Liver (tissue), 9 donors: ENCODE results near the gene PTPN14. TPM values are rescaled to one million over a fixed set of nuclear protein-coding genes. Genes with fewer than 3 reads are reported as not detected.

Experiments
- DNase-seq: peaks from one replicate; pipeline ENCODE4 v3.0.0-alpha.2; 2017; ENCODE audit warnings: low spot score
- H3K27ac ChIP-seq, 2 donors: one replicate each; pipeline ENCODE4 v1.7.0; 2013; ENCODE audit warnings: inconsistent platforms in 2 of 2, low read length in 2 of 2, control low read depth in 1 of 2, low read depth in 1 of 2, mild to moderate bottlenecking in 1 of 2
- H3K27me3 ChIP-seq, 4 donors: one replicate each; pipeline versions ENCODE4 v1.6.1 to v1.7.0; 2013; ENCODE audit warnings: low read length in 3 of 4, inconsistent platforms in 1 of 4, mild to moderate bottlenecking in 1 of 4, moderate library complexity in 1 of 4; ENCODE audit not compliant: control insufficient read depth in 4 of 4, insufficient read depth in 4 of 4
- H3K36me3 ChIP-seq, 4 donors: one replicate each; pipeline versions ENCODE4 v1.6.1 to v1.7.0; 2013; ENCODE audit warnings: low read length in 3 of 4, mild to moderate bottlenecking in 3 of 4, low read depth in 1 of 4, moderate library complexity in 1 of 4; ENCODE audit not compliant: control insufficient read depth in 4 of 4, insufficient read depth in 3 of 4
- H3K4me1 ChIP-seq, 4 donors: one replicate each; pipeline versions ENCODE4 v1.6.1 to v1.7.0; 2013; ENCODE audit warnings: low read length in 3 of 4, mild to moderate bottlenecking in 3 of 4, moderate library complexity in 1 of 4; ENCODE audit not compliant: control insufficient read depth in 4 of 4, insufficient read depth in 4 of 4
- H3K4me3 ChIP-seq, 3 donors: one replicate each; pipeline versions ENCODE4 v1.6.1 to v1.7.0; 2013; ENCODE audit warnings: low read length in 3 of 3, control low read depth in 1 of 3, low read depth in 1 of 3, mild to moderate bottlenecking in 1 of 3
- H3K9ac ChIP-seq, 2 donors: one replicate each; pipeline ENCODE4 v1.7.0; 2013; ENCODE audit warnings: low read length in 2 of 2, mild to moderate bottlenecking in 2 of 2, moderate library complexity in 2 of 2, control low read depth in 1 of 2, low read depth in 1 of 2
- H3K9me3 ChIP-seq, 4 donors: one replicate each; pipeline versions ENCODE4 v1.6.1 to v1.7.0; 2013; ENCODE audit warnings: low read length in 3 of 4; ENCODE audit not compliant: control insufficient read depth in 4 of 4
- ATF3 ChIP-seq: IDR thresholded peaks from 2 replicates; pipeline ENCODE4 v1.6.1; 2016; ENCODE audit warnings: antibody characterized with exemption
- CTCF ChIP-seq: fragments of 150-350 bp; IDR thresholded peaks from 2 replicates; pipeline ENCODE4 v1.5.1; 2017; ENCODE audit warnings: improper control_type of control experiment, low read depth, low read length; ENCODE audit not compliant: missing input control
- EGR1 ChIP-seq, 2 donors: IDR thresholded peaks; 2 replicates each; pipeline ENCODE4 v1.6.1; 2016 to 2018; ENCODE audit warnings: antibody characterized with exemption in 2 of 2, low read depth in 2 of 2
- FOXA1 ChIP-seq: IDR thresholded peaks from 2 replicates; pipeline ENCODE4 v1.6.1; 2016; ENCODE audit warnings: antibody characterized with exemption
- FOXA2 ChIP-seq: IDR thresholded peaks from 2 replicates; pipeline ENCODE4 v1.6.1; 2016; ENCODE audit warnings: antibody characterized with exemption
- GABPA ChIP-seq, 2 donors: IDR thresholded peaks in 1 of 2; conservative IDR thresholded peaks in 1 of 2; 2 replicates each; pipeline ENCODE4 v1.6.1; 2016; ENCODE audit warnings: antibody characterized with exemption in 2 of 2, mild to moderate bottlenecking in 1 of 2, moderate library complexity in 1 of 2
- HNF4A ChIP-seq, 2 donors: conservative IDR thresholded peaks; 2 replicates each; pipeline ENCODE4 v1.6.1; 2016; ENCODE audit warnings: antibody characterized with exemption in 2 of 2, mild to moderate bottlenecking in 2 of 2
- HNF4G ChIP-seq: IDR thresholded peaks from 2 replicates; pipeline ENCODE4 v1.6.1; 2016; ENCODE audit warnings: antibody characterized with exemption
- JUND ChIP-seq, 2 donors: IDR thresholded peaks; 2 replicates each; pipeline ENCODE4 v1.6.1; 2016; ENCODE audit warnings: antibody characterized with exemption in 2 of 2
- MAX ChIP-seq: IDR thresholded peaks from 2 replicates; pipeline ENCODE4 v1.6.1; 2016; ENCODE audit warnings: antibody characterized with exemption
- NR2F2 ChIP-seq: IDR thresholded peaks from 2 replicates; pipeline ENCODE4 v1.6.1; 2016; ENCODE audit warnings: antibody characterized with exemption
- RAD21 ChIP-seq, 2 donors: IDR thresholded peaks; 2 replicates each; pipeline ENCODE4 v1.6.1; 2016; ENCODE audit warnings: antibody characterized with exemption in 2 of 2, mild to moderate bottlenecking in 2 of 2
- REST ChIP-seq: IDR thresholded peaks from 2 replicates; pipeline ENCODE4 v1.6.1; 2016; ENCODE audit warnings: antibody characterized with exemption, mild to moderate bottlenecking
- RXRA ChIP-seq, 2 donors: IDR thresholded peaks; 2 replicates each; pipeline ENCODE4 v1.6.1; 2017 to 2018; ENCODE audit warnings: antibody characterized with exemption in 2 of 2, mild to moderate bottlenecking in 1 of 2
- SP1 ChIP-seq: IDR thresholded peaks from 2 replicates; pipeline ENCODE4 v1.6.1; 2018; ENCODE audit warnings: antibody characterized with exemption, mild to moderate bottlenecking
- TAF1 ChIP-seq: conservative IDR thresholded peaks from 2 replicates; pipeline ENCODE4 v1.6.1; 2016; ENCODE audit warnings: antibody characterized with exemption, mild to moderate bottlenecking
- YY1 ChIP-seq: IDR thresholded peaks from 2 replicates; pipeline ENCODE4 v1.6.1; 2016; ENCODE audit warnings: antibody characterized with exemption, mild to moderate bottlenecking
- ZBTB33 ChIP-seq: IDR thresholded peaks from 2 replicates; pipeline ENCODE4 v1.6.1; 2016; ENCODE audit warnings: antibody characterized with exemption
- WGBS: extraction: QIAGEN DNeasy Blood & Tissue Kit; methylation state at CpG from one replicate; pipeline ENCODE4 v1.1.7; 2013; 5-methylcytosine and 5-hydroxymethylcytosine counted together
- polyA plus RNA-seq, 2 donors: library from polyadenylated mRNA; stranded (reverse) in 1 of 2; unstranded in 1 of 2; fragments of 200-250 nt in 1 of 2; fragments of >200 nt in 1 of 2; fragmentation: Nextera tagmentation in 1 of 2; extraction: Ambion mirVana in 1 of 2; gene quantifications; one replicate each; pipeline versions ENCODE4 v1.2.1 to v1.2.3, GENCODE V29; 2013 to 2015
- total RNA-seq, 2 donors: library from RNA; depleted of rRNA; stranded (reverse); fragments of >200 nt; gene quantifications; one replicate each; pipeline ENCODE4 v1.2.3, GENCODE V29; 2014
- donor health status: healthy.
- donor health status: healthy.
- donor health status: healthy.
- donor health status: healthy.
- donor health status: healthy.

The PTPN14 gene
- total and polyA plus RNA-seq, 4 donors: 0.54 to 3.2 (median 1.5) TPM

GRCh38 chr1:214505134-214505533 lies 46.3 kb downstream of the PTPN14 start:
- TF ChIP-seq NR2F2: no peak
- TF ChIP-seq EGR1 (IDR thresholded peaks at IDR 0.05; ENCODE audit: low read depth in 2 of 2): no peak
- no peak for TF ChIP-seq RXRA (IDR thresholded peaks at IDR 0.05)
- no peak for TF ChIP-seq SP1
- TF ChIP-seq RAD21 (IDR thresholded peaks at IDR 0.05): no peak
- TF ChIP-seq ZBTB33: no peak
- TF ChIP-seq FOXA2: no peak
- TF ChIP-seq GABPA (IDR thresholded peaks at IDR 0.05 in 1 of 2, conservative IDR thresholded peaks at IDR 0.05 in 1 of 2): no peak
- no peak for DNase-seq
- 68% methylated on average over 8 of the region's 8 CpGs for WGBS

GRCh38 chr1:214504330-214504729 lies 47.1 kb downstream of the PTPN14 start:
- H3K36me3 ChIP-seq: no peaks in the 10 kb centered on the region
- no peak for DNase-seq
- H3K27me3 ChIP-seq: no peaks in the 10 kb centered on the region
- 78% methylated on average over 5 of the region's 5 CpGs for WGBS
- no peak overlapping the region for H3K4me3 ChIP-seq
- no peaks in the 10 kb centered on the region for H3K9me3 ChIP-seq
- H3K27ac ChIP-seq: no peak overlapping the region
- no peak for TF ChIP-seq NR2F2
- TF ChIP-seq JUND (IDR thresholded peaks at IDR 0.05): no peak
- TF ChIP-seq TAF1: no peak
- TF ChIP-seq HNF4A (conservative IDR thresholded peaks at IDR 0.05): no peak
- TF ChIP-seq CTCF: no peak
- no peak for TF ChIP-seq REST
- no peak for TF ChIP-seq SP1
- no peak for TF ChIP-seq RXRA (IDR thresholded peaks at IDR 0.05)
- no peak for TF ChIP-seq MAX
- TF ChIP-seq GABPA (IDR thresholded peaks at IDR 0.05 in 1 of 2, conservative IDR thresholded peaks at IDR 0.05 in 1 of 2): no peak
- no peak for TF ChIP-seq YY1
- no peak for TF ChIP-seq HNF4G
- no peak for TF ChIP-seq ATF3
- TF ChIP-seq FOXA2: no peak
- TF ChIP-seq FOXA1: no peak
- no peak for TF ChIP-seq ZBTB33
- no peak for TF ChIP-seq EGR1 (IDR thresholded peaks at IDR 0.05; ENCODE audit: low read depth in 2 of 2)
- TF ChIP-seq RAD21 (IDR thresholded peaks at IDR 0.05): no peak
- no peaks in the 10 kb centered on the region for H3K4me1 ChIP-seq
- H3K9ac ChIP-seq: no peak overlapping the region

More at GRCh38 chr1:214505134-214505533, 46.3 kb downstream of the PTPN14 start:
- Histone ChIP-seq H3K27ac (no peak overlapping the region), H3K36me3 (no peaks in the 10 kb centered on the region), H3K4me1 (no peaks in the 10 kb centered on the region), H3K9me3 (no peaks in the 10 kb centered on the region), H3K9ac (no peak overlapping the region), H3K27me3 (no peaks in the 10 kb centered on the region), H3K4me3 (no peak overlapping the region)
